ENCODE data around the gene AUTS2. TPM values are rescaled to one million over a fixed set of nuclear protein-coding genes. Genes with fewer than 3 reads are reported as not detected.

The AUTS2 gene
- total RNA-seq, 2 experiments from 2014 or later = 2.4 to 3.0 TPM

DNA sequence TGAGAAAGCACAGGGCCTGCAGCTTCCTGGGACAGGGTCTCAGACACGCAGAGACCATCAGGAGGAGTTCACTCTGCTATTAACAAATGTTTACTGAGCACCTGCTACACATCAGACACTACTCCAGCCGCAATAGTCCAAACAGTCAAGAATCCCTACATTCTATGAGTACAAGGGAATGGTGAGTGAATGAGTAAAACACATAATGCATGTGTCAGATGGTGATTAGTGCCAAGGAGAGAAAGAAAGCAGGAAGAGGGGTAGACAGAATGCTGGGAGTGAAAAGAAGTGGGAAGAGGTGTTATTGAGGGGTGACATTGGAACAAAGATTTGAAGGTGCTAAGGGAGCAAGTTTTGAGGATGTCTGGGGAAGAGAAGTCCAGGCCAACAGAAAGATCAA, 899.5 kb downstream of the AUTS2 start:
- Mint-ChIP-seq H3K36me3 (ENCODE audit: low read depth) (no peaks in the 10 kb centered on the region), H3K4me1 (no peaks in the 10 kb centered on the region), H3K27ac (no peak overlapping the region), H3K4me3 (no peak overlapping the region), H3K9me3 (ENCODE audit: low read depth) (no peaks in the 10 kb centered on the region), H3K27me3 (no peaks in the 10 kb centered on the region)
- intact Hi-C loops (cut with DNase I, micrococcal nuclease) = no loop called here
- DNase-seq (no peak), ATAC-seq (no peak)
- ChIA-PET POLR2A (no interaction called here), CTCF (no interaction called here)

DNA sequence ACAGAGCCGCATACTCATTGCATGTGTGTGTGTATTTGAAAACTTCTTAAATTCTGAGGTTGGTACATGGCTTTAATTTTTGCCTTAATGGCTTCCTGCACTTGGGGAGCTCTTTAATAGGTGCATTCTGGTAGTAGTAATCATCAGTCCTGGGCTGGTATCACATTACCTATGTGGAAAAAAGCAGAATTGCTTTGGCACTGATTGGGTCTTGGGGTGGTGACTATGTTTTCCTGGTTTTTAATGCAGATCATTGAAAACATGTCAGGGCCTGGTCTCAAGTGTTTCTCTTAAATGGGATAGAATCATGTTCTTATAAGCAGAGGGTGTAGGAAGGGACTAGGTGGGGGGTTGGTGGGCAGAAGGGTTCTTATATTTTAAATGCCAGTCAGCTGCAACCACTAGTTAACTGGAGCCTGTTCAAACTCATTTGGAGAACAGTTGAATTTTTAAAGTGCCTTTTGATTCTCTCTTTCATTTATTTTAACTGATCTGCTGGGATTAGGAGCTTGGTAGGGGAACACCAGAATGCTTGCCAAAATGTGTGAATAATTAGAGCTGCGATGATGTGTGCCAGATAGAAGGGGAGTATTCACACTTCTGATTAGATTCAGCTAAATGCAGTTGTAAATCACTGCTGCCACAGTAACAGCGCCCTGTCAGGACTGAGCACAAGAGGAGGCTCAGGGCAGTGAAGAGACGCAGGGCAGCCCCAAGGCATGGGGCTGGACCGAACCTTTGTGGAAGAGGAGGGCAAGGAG, 900.1 kb downstream of the AUTS2 start:
- no peaks in the 10 kb centered on the region for H3K4me1 Mint-ChIP-seq
- ChIA-PET CTCF (no interaction called here), POLR2A (no interaction called here)
- no peaks in the 10 kb centered on the region for H3K27me3 Mint-ChIP-seq
- ATAC-seq (no peak), DNase-seq (no peak)
- no peaks in the 10 kb centered on the region for H3K9me3 Mint-ChIP-seq (ENCODE audit: low read depth)
- H3K4me3 Mint-ChIP-seq = no peak overlapping the region
- intact Hi-C loops (cut with DNase I, micrococcal nuclease) = no loop called here
- no peak overlapping the region for H3K27ac Mint-ChIP-seq
- H3K36me3 Mint-ChIP-seq (ENCODE audit: low read depth) = no peaks in the 10 kb centered on the region

DNA sequence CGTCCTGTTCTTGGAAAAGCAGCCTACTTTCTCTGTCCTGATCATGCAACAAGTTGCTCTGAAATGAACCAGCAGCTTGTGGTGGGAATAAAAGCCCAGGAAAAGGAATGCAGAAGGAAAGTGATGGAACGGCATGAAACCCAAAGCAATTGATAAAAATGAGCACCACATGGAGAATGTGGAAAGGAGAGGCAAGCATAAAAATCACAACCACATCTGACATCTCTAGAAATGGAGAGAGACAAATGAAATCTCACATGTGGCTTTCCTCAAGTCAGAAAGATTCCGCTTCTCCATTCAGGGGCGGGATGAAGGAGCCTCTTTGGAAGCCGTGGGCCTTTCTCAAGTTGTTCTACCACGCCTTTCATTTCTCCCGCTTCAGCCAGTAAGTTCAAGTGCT, 902.0 kb downstream of the AUTS2 start:
- intact Hi-C loops (cut with DNase I, micrococcal nuclease) = no loop called here
- ChIA-PET CTCF (no interaction called here), POLR2A (no interaction called here)
- Mint-ChIP-seq H3K27ac (no peak overlapping the region), H3K36me3 (ENCODE audit: low read depth) (no peaks in the 10 kb centered on the region), H3K4me1 (no peaks in the 10 kb centered on the region), H3K9me3 (ENCODE audit: low read depth) (no peaks in the 10 kb centered on the region), H3K27me3 (no peaks in the 10 kb centered on the region), H3K4me3 (no peak overlapping the region)
- DNase-seq (no peak), ATAC-seq (no peak)

DNA sequence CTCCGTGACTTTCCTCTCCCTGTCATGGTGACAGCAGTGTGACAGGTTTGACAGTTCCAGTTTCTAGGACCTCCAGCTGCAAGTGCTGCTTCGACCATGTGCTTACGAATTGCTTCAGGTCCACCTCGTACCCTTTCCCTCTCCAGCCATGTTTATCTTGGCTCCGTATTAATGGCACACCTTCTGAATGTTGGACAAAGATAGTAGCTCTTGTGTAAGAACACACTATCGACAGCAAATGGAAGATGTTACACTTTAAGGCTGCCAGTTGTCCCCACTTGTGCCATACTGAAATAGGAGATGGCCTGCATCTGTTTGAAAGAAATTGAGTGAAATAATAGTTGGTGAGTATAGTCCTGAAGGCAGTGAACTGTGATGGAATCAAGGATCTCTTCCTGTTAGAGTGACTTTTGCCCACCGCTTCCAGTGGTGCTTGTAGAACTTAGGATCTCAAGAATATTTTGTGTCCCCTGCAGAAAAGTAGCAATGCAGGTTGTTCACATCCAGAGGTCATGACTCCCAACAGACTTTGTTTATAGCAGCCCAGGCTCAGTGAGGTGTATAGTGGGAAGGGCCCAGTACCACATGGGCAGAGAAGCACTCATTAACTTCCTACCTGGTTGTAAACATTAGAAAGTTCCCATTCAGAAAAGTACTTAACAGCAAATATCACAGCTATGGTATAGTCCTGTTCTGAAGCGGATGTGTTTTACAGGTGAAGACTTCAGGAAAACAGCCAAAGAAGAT, 904.0 kb downstream of the AUTS2 start:
- Mint-ChIP-seq H3K36me3 (ENCODE audit: low read depth) (no peaks in the 10 kb centered on the region), H3K9me3 (ENCODE audit: low read depth) (no peaks in the 10 kb centered on the region), H3K27ac (no peak overlapping the region), H3K4me1 (no peaks in the 10 kb centered on the region), H3K27me3 (no peaks in the 10 kb centered on the region), H3K4me3 (no peak overlapping the region)
- DNase-seq = no peak
- ChIA-PET POLR2A (no interaction called here), CTCF (no interaction called here)
- intact Hi-C loops (cut with DNase I, micrococcal nuclease) = no loop called here
- ATAC-seq = no peak

DNA sequence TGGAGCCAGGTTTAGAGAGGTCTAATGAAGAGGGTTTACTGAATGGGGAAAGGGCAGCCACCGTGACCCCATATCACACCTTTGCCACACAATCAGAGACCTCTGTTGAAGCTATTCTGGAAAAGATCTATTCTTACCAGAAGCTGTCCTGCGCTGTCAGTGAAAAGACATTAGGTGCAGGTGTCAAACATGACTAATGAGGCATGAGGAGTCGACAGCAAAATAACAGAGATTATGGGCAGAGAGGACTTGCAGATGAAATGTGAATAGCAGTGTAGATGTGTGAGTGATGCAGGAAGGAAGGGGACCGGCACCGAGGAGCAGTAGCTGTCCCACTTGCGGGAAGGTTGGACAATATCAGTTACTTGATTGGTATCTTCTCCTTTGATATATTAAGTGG, 906.0 kb downstream of the AUTS2 start:
- CTCF ChIA-PET = no interaction called here
- intact Hi-C loops (cut with DNase I, micrococcal nuclease) = no loop called here

DNA sequence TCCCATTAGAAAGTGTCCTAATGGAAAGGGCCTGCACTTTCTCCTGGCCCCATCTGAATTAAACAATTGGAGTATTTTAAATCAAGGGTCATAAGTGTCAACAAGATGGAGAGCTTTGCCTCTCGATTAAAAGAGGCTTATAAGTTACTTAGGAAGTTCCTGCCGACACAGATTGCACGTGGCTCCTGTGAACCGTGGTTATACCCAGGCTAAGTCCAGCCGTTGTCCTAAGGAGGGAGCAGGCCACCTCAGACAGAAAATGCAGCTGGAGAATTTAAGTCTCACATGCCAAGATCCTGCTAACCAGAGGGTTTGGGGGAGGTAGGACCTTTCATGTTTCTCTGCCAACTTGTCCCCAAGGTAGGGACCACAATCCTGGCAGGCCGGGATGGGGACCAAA, 907.2 kb downstream of the AUTS2 start:
- intact Hi-C loops (cut with DNase I, micrococcal nuclease) = no loop called here
- Mint-ChIP-seq H3K4me3 (no peak overlapping the region), H3K4me1 (no peaks in the 10 kb centered on the region), H3K36me3 (ENCODE audit: low read depth) (no peaks in the 10 kb centered on the region), H3K27ac (no peak overlapping the region), H3K27me3 (no peaks in the 10 kb centered on the region), H3K9me3 (ENCODE audit: low read depth) (no peaks in the 10 kb centered on the region)
- ATAC-seq = no peak
- CTCF ChIA-PET = interaction anchor here (0.6 kb wide), 2 partner anchors 36 to 572 kb away, joined by 3 read pairs; no protein-coding TSS in a partner anchor
- no peak for DNase-seq
- POLR2A ChIA-PET = no interaction called here

More for the DNA sequence above, 906.0 kb downstream of the AUTS2 start:
- POLR2A ChIA-PET = no interaction called here
- no peaks in the 10 kb centered on the region for H3K9me3 Mint-ChIP-seq (ENCODE audit: low read depth)
- ATAC-seq (no peak), DNase-seq (no peak)
- H3K27ac Mint-ChIP-seq = no peak overlapping the region
- no peaks in the 10 kb centered on the region for H3K4me1 Mint-ChIP-seq
- no peaks in the 10 kb centered on the region for H3K36me3 Mint-ChIP-seq (ENCODE audit: low read depth)
- no peaks in the 10 kb centered on the region for H3K27me3 Mint-ChIP-seq
- no peak overlapping the region for H3K4me3 Mint-ChIP-seq

DNA sequence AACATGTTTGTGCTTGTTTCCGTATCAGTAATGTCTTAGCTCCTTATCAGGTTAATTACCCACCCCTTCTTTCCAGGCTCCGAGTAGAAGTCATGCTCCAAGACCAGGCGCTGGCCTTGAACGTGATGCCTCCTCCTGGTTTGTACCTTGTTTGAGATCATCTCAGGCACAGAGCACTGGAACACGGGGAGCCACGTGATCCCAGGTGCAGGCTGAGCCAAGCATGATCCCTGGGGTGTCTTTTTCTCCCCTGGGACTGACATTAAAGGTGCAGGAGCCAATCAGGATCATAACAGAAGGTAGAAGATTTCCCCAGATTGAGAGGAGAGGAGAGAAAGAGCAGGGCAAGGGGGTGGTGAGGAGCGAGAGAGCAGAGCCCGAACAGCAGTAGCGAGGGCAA, 907.6 kb downstream of the AUTS2 start:
- H3K4me1 Mint-ChIP-seq = no peaks in the 10 kb centered on the region
- ChIA-PET CTCF (interaction anchor here (0.6 kb wide), 1 partner anchor 36 kb away, joined by 3 read pairs; no protein-coding TSS in a partner anchor), POLR2A (no interaction called here)
- H3K4me3 Mint-ChIP-seq = no peak overlapping the region
- DNase-seq (no peak), ATAC-seq (no peak)
- no peaks in the 10 kb centered on the region for H3K9me3 Mint-ChIP-seq (ENCODE audit: low read depth)
- no peak overlapping the region for H3K27ac Mint-ChIP-seq
- intact Hi-C loops (cut with DNase I, micrococcal nuclease) = no loop called here
- no peaks in the 10 kb centered on the region for H3K36me3 Mint-ChIP-seq (ENCODE audit: low read depth)
- H3K27me3 Mint-ChIP-seq = no peaks in the 10 kb centered on the region

DNA sequence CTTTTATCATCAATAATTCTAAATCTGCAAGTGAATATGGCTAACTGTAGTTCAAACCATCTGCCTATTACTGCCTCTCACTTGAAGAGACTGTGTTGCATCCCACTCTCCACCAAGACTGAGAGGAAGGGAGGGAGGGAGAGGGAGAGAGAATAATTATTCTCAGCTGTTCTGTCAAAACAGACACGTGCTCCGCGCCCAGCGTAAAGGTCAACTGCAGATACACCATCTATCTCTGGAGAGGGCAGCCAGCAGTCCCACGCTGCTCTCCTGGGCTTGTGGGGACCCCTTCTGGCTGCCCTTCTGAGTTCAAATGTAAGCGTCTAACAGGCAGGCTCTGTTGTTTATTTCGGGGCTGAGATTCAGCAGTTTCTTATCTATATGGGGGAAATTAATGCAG, 908.2 kb downstream of the AUTS2 start:
- Mint-ChIP-seq H3K27me3 (no peaks in the 10 kb centered on the region), H3K4me1 (no peaks in the 10 kb centered on the region), H3K27ac (no peak overlapping the region), H3K9me3 (ENCODE audit: low read depth) (no peaks in the 10 kb centered on the region), H3K4me3 (no peak overlapping the region), H3K36me3 (ENCODE audit: low read depth) (no peaks in the 10 kb centered on the region)
- ATAC-seq = no peak
- ChIA-PET CTCF (no interaction called here), POLR2A (no interaction called here)
- intact Hi-C loops (cut with DNase I, micrococcal nuclease) = no loop called here
- peak; percentile 7 for DNase-seq

DNA sequence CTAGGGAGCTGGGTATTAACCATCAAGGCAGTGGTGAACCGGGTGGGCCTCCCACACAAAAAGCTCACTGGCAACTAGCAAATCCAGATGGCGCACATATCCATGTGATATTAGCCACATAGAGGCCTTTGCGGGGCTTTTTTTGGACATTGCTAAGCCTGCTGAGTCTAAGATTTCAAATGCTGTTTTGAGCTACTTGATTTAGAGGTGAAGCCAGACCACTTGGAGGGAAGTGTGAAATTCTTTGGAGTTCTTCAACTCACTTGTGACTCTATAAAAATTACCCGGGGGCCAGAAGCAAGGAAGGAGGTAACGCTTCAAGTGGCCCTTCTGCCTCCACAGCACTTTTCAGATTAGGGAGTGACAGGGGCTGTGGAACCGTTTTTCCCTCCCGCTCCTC, 913.9 kb downstream of the AUTS2 start:
- CTCF ChIA-PET = interaction anchor here (0.5 to 1.2 kb wide), 2 partner anchors 22 to 1224 kb away, joined by 3 read pairs; no protein-coding TSS in a partner anchor
- POLR2A ChIA-PET = interaction anchor here (0.6 kb wide), 2 partner anchors 254 to 272 kb away, joined by 4 to 5 read pairs; no protein-coding TSS in a partner anchor
- no peaks in the 10 kb centered on the region for H3K4me1 Mint-ChIP-seq

DNA sequence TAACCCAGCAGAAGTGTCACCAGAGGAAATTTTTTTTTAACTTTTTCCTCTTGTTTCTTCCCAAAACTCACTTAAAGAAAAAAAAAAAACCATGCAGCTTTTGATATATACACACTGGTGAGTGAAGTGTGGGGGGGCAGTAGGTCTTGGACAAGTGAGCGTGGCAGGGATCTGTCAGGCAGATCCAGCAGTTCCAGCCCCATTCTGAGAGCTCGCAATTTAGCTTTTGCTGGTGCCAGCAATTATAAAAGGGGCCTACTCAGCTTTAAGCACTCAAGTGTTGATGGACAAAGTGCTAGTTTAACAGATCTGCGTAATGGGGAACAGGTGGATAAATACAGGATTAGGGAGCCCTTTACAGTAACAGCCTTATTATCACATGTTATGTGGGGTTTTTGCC, 914.5 kb downstream of the AUTS2 start:
- intact Hi-C loops (cut with DNase I, micrococcal nuclease) = no loop called here
- Mint-ChIP-seq H3K27ac (no peak overlapping the region), H3K4me1 (no peaks in the 10 kb centered on the region), H3K36me3 (ENCODE audit: low read depth) (no peaks in the 10 kb centered on the region), H3K4me3 (no peak overlapping the region), H3K9me3 (ENCODE audit: low read depth) (peaks cover 2% of the 10 kb centered on the region), H3K27me3 (no peaks in the 10 kb centered on the region)
- POLR2A ChIA-PET = interaction anchor here (0.6 kb wide), 2 partner anchors 254 to 273 kb away, joined by 4 to 5 read pairs; no protein-coding TSS in a partner anchor
- ATAC-seq (no peak), DNase-seq (no peak)
- CTCF ChIA-PET = interaction anchor here (0.5 kb wide), 1 partner anchor 1224 kb away, joined by 3 read pairs; no protein-coding TSS in a partner anchor

More for the DNA sequence above, 913.9 kb downstream of the AUTS2 start:
- Mint-ChIP-seq H3K27me3 (no peaks in the 10 kb centered on the region), H3K36me3 (ENCODE audit: low read depth) (no peaks in the 10 kb centered on the region), H3K9me3 (ENCODE audit: low read depth) (peaks cover 2% of the 10 kb centered on the region), H3K27ac (no peak overlapping the region), H3K4me3 (no peak overlapping the region)
- DNase-seq = no peak
- no peak for ATAC-seq
- intact Hi-C loops (cut with DNase I, micrococcal nuclease) = no loop called here

DNA sequence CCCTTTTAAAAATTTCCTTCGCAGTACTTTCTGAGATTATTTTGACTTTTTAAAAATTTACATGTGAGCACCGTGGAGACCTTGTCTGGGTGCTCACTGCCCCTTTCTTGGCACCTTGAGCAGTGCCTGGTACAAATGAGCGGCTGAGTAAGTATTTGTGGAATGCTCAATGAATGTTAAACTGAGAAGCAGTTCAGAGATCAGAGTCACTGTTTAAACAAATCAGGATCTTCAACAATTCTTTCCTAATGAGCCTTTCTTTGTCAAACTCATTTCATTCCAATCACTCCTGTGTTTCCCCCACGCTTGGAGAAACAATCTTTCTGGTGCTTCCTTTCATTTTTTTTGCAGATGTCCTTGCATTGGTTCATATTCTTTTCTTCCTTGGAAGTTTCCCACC, 922.3 kb downstream of the AUTS2 start:
- CTCF ChIA-PET = no interaction called here

More for the DNA sequence above, 922.3 kb downstream of the AUTS2 start:
- H3K4me3 Mint-ChIP-seq = no peak overlapping the region
- no peaks in the 10 kb centered on the region for H3K36me3 Mint-ChIP-seq (ENCODE audit: low read depth)
- no peaks in the 10 kb centered on the region for H3K9me3 Mint-ChIP-seq (ENCODE audit: low read depth)
- ATAC-seq (no peak), DNase-seq (no peak)
- H3K27me3 Mint-ChIP-seq = no peaks in the 10 kb centered on the region
- H3K4me1 Mint-ChIP-seq = no peaks in the 10 kb centered on the region
- intact Hi-C loops (cut with DNase I, micrococcal nuclease) = loop anchor here in 1 of 2 experiments (10.0 kb wide), 1 partner anchor 174 kb away; no protein-coding TSS in a partner anchor
- no peak overlapping the region for H3K27ac Mint-ChIP-seq
- POLR2A ChIA-PET = no interaction called here
